Naive thymus-derived CD4-positive, alpha-beta T cell (primary cell): ENCODE results near the gene OAF. TPM values are rescaled to one million over a fixed set of nuclear protein-coding genes. Genes with fewer than 3 reads are reported as not detected.

Experiments
- ATAC-seq: fragments of 150-1000 bp; cut with Tn5 transposase; 2 replicates; pipeline ENCODE4 v1.10.0; 2021; ENCODE audit warnings: mild to moderate bottlenecking, moderate library complexity
- CTCF ChIA-PET: fragments of 350-600 bp; sonication (Branson Sonifier 250); formaldehyde crosslinking; loops from one replicate; lab custom pipeline; 2021; ENCODE audit warnings: antibody characterized with exemption; lab: Charles Lee
- POLR2A ChIA-PET: fragments of 350-600 bp; sonication (Branson Sonifier 250); formaldehyde crosslinking; loops from one replicate; lab custom pipeline; 2021; ENCODE audit warnings: antibody characterized with exemption, inconsistent platforms; lab: Charles Lee
- DNase-seq, 9 donors: peaks; one replicate each; pipeline versions ENCODE4 v3.0.0 to v3.0.0-alpha.2; 2020 to 2022; ENCODE audit warnings: mixed read lengths in 1 of 9
- H3K27ac ChIP-seq: one replicate; pipeline ENCODE4 v1.7.0; 2013; ENCODE audit warnings: mild to moderate bottlenecking, low read depth, low read length, moderate library complexity
- H3K27me3 ChIP-seq, 2 donors: one replicate each; pipeline ENCODE4 v1.7.0; 2013; ENCODE audit warnings: low read length in 2 of 2, mild to moderate bottlenecking in 2 of 2, moderate library complexity in 2 of 2; ENCODE audit not compliant: control insufficient read depth in 2 of 2, insufficient read depth in 2 of 2
- H3K36me3 ChIP-seq, 3 experiments: 1 replicate in 2 of 3; 2 replicates in 1 of 3; pipeline ENCODE4 v1.7.0; 2013; ENCODE audit warnings: low read length in 3 of 3, mild to moderate bottlenecking in 3 of 3, moderate library complexity in 1 of 3; ENCODE audit not compliant: insufficient read depth in 3 of 3, control insufficient read depth in 2 of 3
- H3K4me1 ChIP-seq, 2 donors: one replicate each; pipeline ENCODE4 v1.7.0; 2013; ENCODE audit warnings: low read length in 2 of 2, mild to moderate bottlenecking in 2 of 2, moderate library complexity in 1 of 2; ENCODE audit not compliant: control insufficient read depth in 2 of 2, insufficient read depth in 2 of 2
- H3K4me3 ChIP-seq: 2 replicates; pipeline ENCODE4 v1.7.0; 2013; ENCODE audit warnings: mild to moderate bottlenecking, low read length
- H3K9me3 ChIP-seq, 3 experiments: 1 replicate in 2 of 3; 2 replicates in 1 of 3; pipeline ENCODE4 v1.7.0; 2013; ENCODE audit warnings: low read length in 3 of 3; ENCODE audit not compliant: control insufficient read depth in 2 of 3
- H3K27ac Mint-ChIP-seq, 9 donors: one replicate each; pipeline ENCODE4 v1.8.0; 2020 to 2022; ENCODE audit warnings: mixed read lengths in 9 of 9, mild to moderate bottlenecking in 8 of 9, moderate library complexity in 5 of 9, inconsistent platforms in 2 of 9
- H3K27me3 Mint-ChIP-seq, 5 donors: one replicate each; pipeline ENCODE4 v1.8.0; 2021 to 2022; ENCODE audit warnings: mixed read lengths in 5 of 5, mild to moderate bottlenecking in 1 of 5
- H3K36me3 Mint-ChIP-seq, 5 donors: one replicate each; pipeline ENCODE4 v1.8.0; 2020 to 2022; ENCODE audit warnings: mixed read lengths in 5 of 5, mild to moderate bottlenecking in 3 of 5, inconsistent platforms in 1 of 5
- H3K4me1 Mint-ChIP-seq, 7 donors: one replicate each; pipeline ENCODE4 v1.8.0; 2020 to 2022; ENCODE audit warnings: mixed read lengths in 7 of 7, mild to moderate bottlenecking in 3 of 7, inconsistent platforms in 1 of 7
- H3K4me3 Mint-ChIP-seq, 10 donors: one replicate each; pipeline ENCODE4 v1.8.0; 2020 to 2022; ENCODE audit warnings: mild to moderate bottlenecking in 10 of 10, mixed read lengths in 10 of 10, moderate library complexity in 6 of 10, inconsistent platforms in 2 of 10
- H3K9me3 Mint-ChIP-seq, 11 donors: one replicate each; pipeline ENCODE4 v1.8.0; 2020 to 2022; ENCODE audit warnings: mixed read lengths in 11 of 11, mild to moderate bottlenecking in 4 of 11, inconsistent platforms in 1 of 11, moderate library complexity in 1 of 11
- intact Hi-C, 2 donors: fragments of 100-400 bp; cut with micrococcal nuclease; formaldehyde crosslinking; loops; one replicate each; pipeline ENCODE4 v1.15.1; 2023
- polyA plus RNA-seq, 2 donors: library from polyadenylated mRNA; unstranded; fragments of 300-500 nt; fragmentation: Illumina TruSeq; gene quantifications; one replicate each; pipeline ENCODE4 v1.2.3, GENCODE V29; 2021
- total RNA-seq, 6 experiments: library from RNA in 5 of 6; stranded (reverse) in 5 of 6; gene quantifications; 1 replicate in 5 of 6; 2 replicates in 1 of 6; pipeline ENCODE4 v1.2.3 and lab custom pipeline; 2021 to 2026

OAF gene
- total and polyA plus RNA-seq, 7 experiments from 2014 or later: 3.2 to 21.2 (median 4.6) TPM

- Histone ChIP-seq H3K9me3 (no peaks in the 10 kb centered on the region), H3K4me3 (no peak overlapping the region), H3K27ac (no peak overlapping the region), H3K36me3 (no peaks in the 10 kb centered on the region), H3K27me3 (no peaks in the 10 kb centered on the region), H3K4me1 (no peaks in the 10 kb centered on the region)
- H3K27me3 Mint-ChIP-seq: peaks cover 0 to 27% (median 0%) of the 10 kb centered on the region in 5 donors
- H3K36me3 Mint-ChIP-seq: peaks cover 0 to 1% (median 0%) of the 10 kb centered on the region in 5 donors
- H3K9me3 Mint-ChIP-seq: no peaks in the 10 kb centered on the region
- ChIA-PET POLR2A (no interaction called here), CTCF (no interaction called here)
- intact Hi-C loops: no loop called here
- H3K27ac Mint-ChIP-seq: no peak overlapping the region
- no peak for DNase-seq
- H3K4me3 Mint-ChIP-seq: no peak overlapping the region
- H3K4me1 Mint-ChIP-seq: peaks cover 4 to 17% (median 8%) of the 10 kb centered on the region in 7 donors
- no peak for ATAC-seq
These were observed 5.7 kb downstream of the OAF start for GRCh38 chr11:120216426-120217102.

GRCh38 chr11:120217526-120217925 lies 6.7 kb downstream of the OAF start:
- ChIA-PET POLR2A (no interaction called here), CTCF (no interaction called here)
- intact Hi-C loops: no loop called here
- Mint-ChIP-seq H3K36me3 (no peaks in the 10 kb centered on the region), H3K9me3 (no peaks in the 10 kb centered on the region), H3K27me3 (peaks cover 0 to 19% (median 0%) of the 10 kb centered on the region in 5 donors), H3K4me3 (no peak overlapping the region), H3K4me1 (peaks cover 0 to 13% (median 5%) of the 10 kb centered on the region in 7 donors), H3K27ac (no peak overlapping the region)
- no peaks in the 10 kb centered on the region for H3K36me3 ChIP-seq
- DNase-seq (no peak), ATAC-seq (no peak)
- H3K9me3 ChIP-seq: no peaks in the 10 kb centered on the region
- H3K27ac ChIP-seq: no peak overlapping the region
- H3K27me3 ChIP-seq: no peaks in the 10 kb centered on the region
- H3K4me3 ChIP-seq: no peak overlapping the region
- H3K4me1 ChIP-seq: no peaks in the 10 kb centered on the region

- H3K36me3 ChIP-seq: no peaks in the 10 kb centered on the region
- ChIA-PET POLR2A (no interaction called here), CTCF (no interaction called here)
- Mint-ChIP-seq H3K4me1 (peaks cover 0 to 13% (median 4%) of the 10 kb centered on the region in 7 donors), H3K4me3 (no peak overlapping the region), H3K27ac (no peak overlapping the region), H3K27me3 (peaks cover 0 to 13% (median 0%) of the 10 kb centered on the region in 5 donors), H3K9me3 (no peaks in the 10 kb centered on the region), H3K36me3 (no peaks in the 10 kb centered on the region)
- H3K9me3 ChIP-seq: no peaks in the 10 kb centered on the region
- ATAC-seq (no peak), DNase-seq (no peak)
- H3K4me1 ChIP-seq: no peaks in the 10 kb centered on the region
- H3K4me3 ChIP-seq: no peak overlapping the region
- no peaks in the 10 kb centered on the region for H3K27me3 ChIP-seq
- intact Hi-C loops: no loop called here
- no peak overlapping the region for H3K27ac ChIP-seq
These were observed 7.3 kb downstream of the OAF start for GRCh38 chr11:120217941-120218694.

GRCh38 chr11:120218695-120219033 lies 7.8 kb downstream of the OAF start:
- ChIA-PET POLR2A (no interaction called here), CTCF (no interaction called here)
- H3K4me1 Mint-ChIP-seq: peaks cover 0 to 13% (median 4%) of the 10 kb centered on the region in 7 donors
- Histone ChIP-seq H3K4me1 (no peaks in the 10 kb centered on the region), H3K4me3 (no peak overlapping the region), H3K9me3 (no peaks in the 10 kb centered on the region), H3K27ac (no peak overlapping the region), H3K36me3 (no peaks in the 10 kb centered on the region), H3K27me3 (no peaks in the 10 kb centered on the region)
- intact Hi-C loops: no loop called here
- H3K36me3 Mint-ChIP-seq: no peaks in the 10 kb centered on the region
- no peak for DNase-seq
- H3K27me3 Mint-ChIP-seq: peaks cover 0 to 7% (median 0%) of the 10 kb centered on the region in 5 donors
- no peak overlapping the region for H3K4me3 Mint-ChIP-seq
- ATAC-seq: no peak
- no peaks in the 10 kb centered on the region for H3K9me3 Mint-ChIP-seq
- H3K27ac Mint-ChIP-seq: peak overlapping the region in 1 of 9 donors; percentile 71

GRCh38 chr11:120219232-120219937 lies 8.6 kb downstream of the OAF start:
- Mint-ChIP-seq H3K36me3 (no peaks in the 10 kb centered on the region), H3K9me3 (no peaks in the 10 kb centered on the region), H3K4me3 (no peak overlapping the region), H3K27ac (peak overlapping the region in 1 of 9 donors; percentile 71), H3K27me3 (peaks cover 0 to 4% (median 0%) of the 10 kb centered on the region in 5 donors), H3K4me1 (peaks cover 0 to 13% (median 4%) of the 10 kb centered on the region in 7 donors)
- CTCF ChIA-PET: no interaction called here
- no peak overlapping the region for H3K4me3 ChIP-seq
- ATAC-seq: no peak
- no peak overlapping the region for H3K27ac ChIP-seq
- DNase-seq: no peak
- POLR2A ChIA-PET: no interaction called here
- intact Hi-C loops: no loop called here
- H3K4me1 ChIP-seq: no peaks in the 10 kb centered on the region
- no peaks in the 10 kb centered on the region for H3K9me3 ChIP-seq
- no peaks in the 10 kb centered on the region for H3K36me3 ChIP-seq
- H3K27me3 ChIP-seq: no peaks in the 10 kb centered on the region

GRCh38 chr11:120219938-120220746 lies 9.3 kb downstream of the OAF start:
- Mint-ChIP-seq H3K4me1 (peaks cover 5 to 13% (median 6%) of the 10 kb centered on the region in 7 donors), H3K36me3 (no peaks in the 10 kb centered on the region), H3K9me3 (no peaks in the 10 kb centered on the region), H3K4me3 (no peak overlapping the region), H3K27ac (no peak overlapping the region), H3K27me3 (peaks cover 0 to 7% (median 0%) of the 10 kb centered on the region in 5 donors)
- ATAC-seq (no peak), DNase-seq (no peak)
- Histone ChIP-seq H3K27ac (no peak overlapping the region), H3K4me1 (no peaks in the 10 kb centered on the region), H3K4me3 (no peak overlapping the region), H3K36me3 (no peaks in the 10 kb centered on the region), H3K9me3 (no peaks in the 10 kb centered on the region), H3K27me3 (no peaks in the 10 kb centered on the region)
- ChIA-PET POLR2A (no interaction called here), CTCF (no interaction called here)
- intact Hi-C loops: no loop called here
